Uterus (tissue), 2 donors: ENCODE results near the gene LRP8.

Experiments used
- POLR2A ChIP-seq, 2 donors: fragments of 450-650 bp; IDR thresholded peaks; one replicate each; pipeline ENCODE4 v1.6.1; 2016; ENCODE audit warnings: antibody characterized with exemption in 2 of 2, mild to moderate bottlenecking in 1 of 2, moderate library complexity in 1 of 2
- TF ChIP-seq, protein P1 (sequence below), 4 experiments: fragments of 200-600 bp in 2 of 4; fragments of 450-650 bp in 2 of 4; sonication (generic) in 2 of 4; IDR thresholded peaks; one replicate each; pipeline ENCODE4 v1.5.1; 2016 to 2019; ENCODE audit warnings: antibody characterized with exemption in 4 of 4, mild to moderate bottlenecking in 2 of 4, moderate library complexity in 1 of 4

DNA sequence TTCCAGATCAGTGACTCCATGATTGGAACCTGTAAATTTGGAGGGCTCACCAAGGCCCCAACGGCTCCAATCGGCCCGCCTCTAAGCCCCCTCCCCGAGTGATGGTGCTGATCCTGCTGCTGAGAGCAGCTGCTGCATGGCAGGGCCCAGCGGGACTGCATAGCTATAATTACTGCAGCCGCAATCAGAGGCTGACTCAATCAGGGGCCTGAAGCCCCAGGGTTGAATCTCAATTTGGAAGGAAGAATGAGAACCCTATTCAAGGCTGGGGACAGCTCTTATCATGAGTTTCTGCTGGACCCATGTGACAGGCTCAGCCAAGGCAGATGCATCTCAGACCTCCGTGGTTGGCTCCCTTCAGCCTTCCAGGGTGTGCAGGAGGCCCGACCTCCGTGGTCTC, 46.7 kb downstream of the LRP8 start:
- TF ChIP-seq, protein P1, sequence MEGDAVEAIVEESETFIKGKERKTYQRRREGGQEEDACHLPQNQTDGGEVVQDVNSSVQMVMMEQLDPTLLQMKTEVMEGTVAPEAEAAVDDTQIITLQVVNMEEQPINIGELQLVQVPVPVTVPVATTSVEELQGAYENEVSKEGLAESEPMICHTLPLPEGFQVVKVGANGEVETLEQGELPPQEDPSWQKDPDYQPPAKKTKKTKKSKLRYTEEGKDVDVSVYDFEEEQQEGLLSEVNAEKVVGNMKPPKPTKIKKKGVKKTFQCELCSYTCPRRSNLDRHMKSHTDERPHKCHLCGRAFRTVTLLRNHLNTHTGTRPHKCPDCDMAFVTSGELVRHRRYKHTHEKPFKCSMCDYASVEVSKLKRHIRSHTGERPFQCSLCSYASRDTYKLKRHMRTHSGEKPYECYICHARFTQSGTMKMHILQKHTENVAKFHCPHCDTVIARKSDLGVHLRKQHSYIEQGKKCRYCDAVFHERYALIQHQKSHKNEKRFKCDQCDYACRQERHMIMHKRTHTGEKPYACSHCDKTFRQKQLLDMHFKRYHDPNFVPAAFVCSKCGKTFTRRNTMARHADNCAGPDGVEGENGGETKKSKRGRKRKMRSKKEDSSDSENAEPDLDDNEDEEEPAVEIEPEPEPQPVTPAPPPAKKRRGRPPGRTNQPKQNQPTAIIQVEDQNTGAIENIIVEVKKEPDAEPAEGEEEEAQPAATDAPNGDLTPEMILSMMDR (IDR thresholded peaks at IDR 0.05), result no peak
- TF ChIP-seq POLR2A (IDR thresholded peaks at IDR 0.05), result no peak
